NCI-H524 treated with DMSO at 0.1 percent for 48 hours (cell line): ENCODE measurements around the gene ALPK1.
"Not testable (repeated sequence)": the region's sequence is repeated elsewhere in the genome, so short reads cannot be mapped to it uniquely, and the experiment has no call there.

ENCODE experiments used
- DNase-seq: peaks from one replicate; lab custom pipeline; 2025; lab: John Stamatoyannopoulos, UW

ALPK1 gene

GRCh38 chr4:112284662-112285411 is 12.3 kb upstream of the ALPK1 start:
- DNase-seq = no peak

- DNase-seq = no peak
Measured at GRCh38 chr4:112287258-112287989, 9.7 kb upstream of the ALPK1 start.

- no peak for DNase-seq
Measured at GRCh38 chr4:112288455-112288854, 8.7 kb upstream of the ALPK1 start.

GRCh38 chr4:112289407-112290253 is 7.5 kb upstream of the ALPK1 start:
- DNase-seq = no peak

GRCh38 chr4:112290341-112290740 is 6.8 kb upstream of the ALPK1 start:
- DNase-seq = no peak

GRCh38 chr4:112299721-112300120 is 2.6 kb downstream of the ALPK1 start:
- DNase-seq = no peak

GRCh38 chr4:112302320-112303274 is 5.4 kb downstream of the ALPK1 start:
- no peak for DNase-seq

- DNase-seq = not testable (repeated sequence)
Measured at GRCh38 chr4:112305477-112305876, 8.3 kb downstream of the ALPK1 start.

GRCh38 chr4:112309263-112309791 is 12.2 kb downstream of the ALPK1 start:
- DNase-seq = not testable (repeated sequence)

- no peak for DNase-seq
Measured at GRCh38 chr4:112311516-112311915, 14.3 kb downstream of the ALPK1 start.

GRCh38 chr4:112312610-112313239 is 15.6 kb downstream of the ALPK1 start:
- no peak for DNase-seq

- DNase-seq = no peak
Measured at GRCh38 chr4:112315446-112315845, 18.3 kb downstream of the ALPK1 start.

- DNase-seq = no peak
Measured at GRCh38 chr4:112316360-112316759, 19.2 kb downstream of the ALPK1 start.

- no peak for DNase-seq
Measured at GRCh38 chr4:112318239-112319142, 21.3 kb downstream of the ALPK1 start.

- no peak for DNase-seq
Measured at GRCh38 chr4:112321776-112322684, 24.9 kb downstream of the ALPK1 start.

GRCh38 chr4:112322866-112323265 is 25.7 kb downstream of the ALPK1 start:
- DNase-seq = no peak

- no peak for DNase-seq
Measured at GRCh38 chr4:112325530-112325929, 28.4 kb downstream of the ALPK1 start.

- DNase-seq = no peak
Measured at GRCh38 chr4:112327965-112328733, 31.0 kb downstream of the ALPK1 start.
